GM18498 (cell line): ENCODE data around the gene SORCS2.

Experiments used
- ATAC-seq: cut with Tn5 transposase; IDR thresholded peaks from one replicate; pipeline ENCODE4 v1.9.1; 2021; ENCODE audit warnings: mild to moderate bottlenecking, moderate library complexity; ENCODE audit not compliant: unreplicated experiment

SORCS2 gene

GRCh38 chr4:7399440-7400234 is 207.3 kb downstream of the SORCS2 start:
- ATAC-seq, result no peak

DNA sequence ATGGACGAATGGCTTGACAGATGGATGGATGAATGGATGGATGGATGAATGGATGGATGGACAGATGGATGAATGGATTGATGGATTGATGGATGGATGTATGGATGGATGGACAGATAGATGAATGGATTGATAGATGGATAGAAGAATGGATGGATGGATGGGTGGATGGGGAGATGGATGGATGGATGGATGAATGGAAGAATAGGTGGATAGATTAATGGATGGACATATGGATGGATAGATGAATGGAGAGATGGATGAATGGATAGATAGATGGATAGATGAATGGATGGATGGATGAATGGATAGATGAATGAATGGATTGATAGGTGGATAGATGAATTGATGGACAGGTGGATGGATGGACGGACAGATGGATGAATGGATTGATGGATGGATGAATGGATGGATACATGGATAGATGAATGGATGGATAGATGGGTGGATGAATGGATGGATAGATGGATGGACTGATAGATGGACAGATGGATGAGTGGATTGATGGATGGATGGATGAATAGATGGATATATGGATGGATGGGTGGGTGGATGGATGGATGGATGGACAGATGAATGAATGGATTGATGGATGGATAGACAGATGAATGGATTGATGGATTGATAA is 208.4 kb downstream of the SORCS2 start:
- no peak for ATAC-seq

GRCh38 chr4:7402526-7402925 is 210.2 kb downstream of the SORCS2 start:
- no peak for ATAC-seq

DNA sequence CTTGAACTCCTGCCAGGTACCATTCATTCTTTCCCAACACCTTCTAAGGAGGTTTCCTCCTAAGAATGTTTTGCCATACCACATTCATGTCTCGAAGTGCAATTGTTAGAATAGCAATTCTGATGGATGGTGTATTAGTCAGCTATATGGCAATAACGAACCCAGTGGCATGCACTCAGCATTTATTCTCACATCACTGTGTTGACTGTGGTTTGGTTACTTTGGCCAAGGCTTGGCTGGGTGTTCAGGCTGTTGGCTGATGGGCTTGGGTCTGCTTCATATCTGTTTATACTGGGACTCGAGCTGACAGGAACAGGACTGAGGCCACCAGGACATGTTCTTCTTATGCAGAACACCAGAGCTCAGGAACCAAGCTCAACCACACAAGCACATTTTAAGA is 210.7 kb downstream of the SORCS2 start:
- ATAC-seq, result no peak

DNA sequence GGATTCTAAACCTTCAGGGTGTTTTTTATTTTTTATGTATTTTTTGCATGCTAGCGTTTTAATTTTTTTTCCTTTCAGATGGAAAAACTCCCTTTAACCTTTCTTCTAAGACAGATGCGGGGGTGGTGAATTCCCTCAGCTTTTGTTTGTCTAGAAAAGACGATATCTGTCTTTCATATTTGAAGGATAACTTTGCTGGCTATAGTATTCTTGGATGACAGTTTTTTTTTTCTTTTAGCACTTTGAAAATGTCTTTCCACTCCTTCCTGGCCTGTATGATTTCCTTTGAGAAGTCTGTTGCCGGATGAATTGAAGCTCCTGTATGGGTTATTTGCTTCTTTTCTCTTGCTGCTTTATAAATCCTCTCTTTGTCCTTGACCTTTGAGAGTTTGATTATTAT is 215.8 kb downstream of the SORCS2 start:
- no peak for ATAC-seq

DNA sequence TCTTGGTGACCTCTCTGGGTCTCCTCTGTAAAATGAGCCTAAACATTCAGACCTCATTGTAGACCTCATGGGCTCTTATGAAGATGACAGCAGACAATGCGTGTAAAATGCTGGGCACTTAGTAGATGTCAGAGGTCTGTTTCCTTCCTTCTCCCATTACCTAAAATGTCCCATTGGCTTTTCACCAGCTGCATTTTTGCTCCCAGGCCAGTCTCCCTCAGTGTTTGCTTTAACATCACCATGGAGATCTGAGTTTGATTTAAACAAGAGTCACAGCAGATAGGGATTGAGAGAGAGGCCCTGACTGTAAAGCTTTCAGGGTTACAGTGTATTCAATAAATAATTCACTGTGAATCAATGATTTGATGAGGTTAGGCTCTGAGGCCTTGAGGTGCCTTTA is 218.1 kb downstream of the SORCS2 start:
- no peak for ATAC-seq

GRCh38 chr4:7411491-7411890 is 219.2 kb downstream of the SORCS2 start:
- no peak for ATAC-seq

DNA sequence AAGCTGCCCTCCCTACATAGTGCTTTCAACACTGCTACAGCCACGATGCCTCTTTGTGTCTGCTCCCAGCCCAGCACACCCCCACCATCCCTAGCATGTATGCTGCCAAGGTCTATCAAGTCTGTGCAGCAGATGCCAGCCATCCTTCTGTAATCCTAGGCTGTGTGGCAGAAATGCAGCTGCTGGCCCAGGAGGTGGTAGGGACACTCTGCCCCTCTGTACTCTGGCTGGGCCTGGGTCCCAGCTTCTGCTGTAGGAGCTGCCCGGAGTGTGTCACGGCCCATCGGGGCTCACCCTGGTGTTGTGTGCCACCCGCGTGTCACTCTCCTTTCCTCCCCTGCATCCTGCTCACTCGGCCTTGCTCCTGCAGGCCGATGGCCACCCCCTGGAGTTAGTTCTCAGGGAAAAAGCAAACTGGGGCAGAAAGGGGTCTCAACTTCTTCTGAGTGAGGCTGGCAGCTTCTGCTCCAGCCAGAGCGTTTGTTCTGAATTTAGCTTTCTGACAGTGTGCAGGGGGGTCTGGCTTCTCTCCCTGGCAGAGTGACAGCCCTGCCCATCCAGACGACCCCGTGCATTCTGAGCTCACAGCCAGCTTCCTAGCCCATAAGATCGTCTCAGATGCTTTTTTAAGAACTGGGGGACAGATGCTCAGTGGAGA is 219.7 kb downstream of the SORCS2 start:
- no peak for ATAC-seq

GRCh38 chr4:7412554-7412912 is 220.2 kb downstream of the SORCS2 start:
- no peak for ATAC-seq

- ATAC-seq, result no peak
These were observed 221.7 kb downstream of the SORCS2 start for GRCh38 chr4:7414046-7414445.

DNA sequence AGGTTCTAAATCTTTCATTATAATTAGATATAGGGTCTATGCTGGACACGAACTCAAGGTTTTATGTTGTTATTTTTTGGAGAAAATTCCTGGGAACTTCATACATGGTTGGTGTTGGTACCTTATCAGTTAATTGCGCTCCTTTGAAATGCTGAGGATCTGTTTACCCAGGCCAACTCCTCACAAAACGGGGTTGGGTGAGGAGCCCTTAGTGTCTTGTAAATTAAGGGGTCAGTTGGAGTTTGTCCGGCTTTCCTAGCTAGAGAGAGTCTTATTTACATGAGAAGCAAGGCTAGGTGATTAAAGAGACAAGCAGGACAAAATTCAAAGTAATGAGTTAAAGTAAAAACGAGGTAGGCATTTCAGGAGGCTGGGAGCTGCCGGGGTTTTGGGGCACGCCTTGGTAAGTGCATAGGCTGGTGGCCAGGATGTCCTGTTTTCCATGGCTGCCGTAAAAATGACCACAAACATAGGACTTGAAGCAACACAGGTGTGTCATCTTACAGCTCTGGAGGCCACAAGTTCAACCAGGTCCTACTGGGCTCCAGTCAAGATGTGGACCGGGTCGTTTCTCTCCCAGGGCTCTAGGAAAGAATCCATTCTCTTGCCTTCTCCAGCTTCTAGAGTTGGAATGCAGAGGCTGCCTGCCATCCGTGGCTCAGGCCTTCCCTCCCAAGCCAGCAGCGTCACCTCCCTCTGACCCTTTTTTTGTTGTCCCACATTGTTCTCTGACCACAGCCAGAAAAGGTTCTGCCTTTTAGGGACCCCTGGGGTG is 222.6 kb downstream of the SORCS2 start:
- no peak for ATAC-seq

- no peak for ATAC-seq
These were observed 223.8 kb downstream of the SORCS2 start for GRCh38 chr4:7415927-7416686.

- no peak for ATAC-seq
These were observed 224.6 kb downstream of the SORCS2 start for GRCh38 chr4:7416745-7417432.

DNA sequence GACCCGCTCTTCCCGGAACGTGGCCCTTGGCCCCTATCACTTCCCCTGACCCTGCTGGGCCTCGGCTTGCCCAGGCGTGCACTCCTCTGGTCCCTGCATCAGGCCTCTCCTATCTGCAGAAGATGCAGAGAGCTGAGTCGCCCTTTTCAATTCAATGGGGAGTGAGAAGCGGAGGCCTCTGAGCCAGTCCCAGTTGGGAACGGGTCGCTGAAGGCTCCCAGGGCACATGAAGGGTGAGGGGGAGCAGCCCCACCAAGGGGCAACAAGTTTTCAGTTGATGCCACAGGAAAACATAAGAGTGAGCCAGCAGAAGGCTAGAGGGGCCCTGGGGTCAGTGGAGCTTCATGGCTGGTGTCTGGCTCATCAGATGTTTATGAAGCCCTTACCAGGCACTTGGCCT is 225.3 kb downstream of the SORCS2 start:
- ATAC-seq, result no peak

DNA sequence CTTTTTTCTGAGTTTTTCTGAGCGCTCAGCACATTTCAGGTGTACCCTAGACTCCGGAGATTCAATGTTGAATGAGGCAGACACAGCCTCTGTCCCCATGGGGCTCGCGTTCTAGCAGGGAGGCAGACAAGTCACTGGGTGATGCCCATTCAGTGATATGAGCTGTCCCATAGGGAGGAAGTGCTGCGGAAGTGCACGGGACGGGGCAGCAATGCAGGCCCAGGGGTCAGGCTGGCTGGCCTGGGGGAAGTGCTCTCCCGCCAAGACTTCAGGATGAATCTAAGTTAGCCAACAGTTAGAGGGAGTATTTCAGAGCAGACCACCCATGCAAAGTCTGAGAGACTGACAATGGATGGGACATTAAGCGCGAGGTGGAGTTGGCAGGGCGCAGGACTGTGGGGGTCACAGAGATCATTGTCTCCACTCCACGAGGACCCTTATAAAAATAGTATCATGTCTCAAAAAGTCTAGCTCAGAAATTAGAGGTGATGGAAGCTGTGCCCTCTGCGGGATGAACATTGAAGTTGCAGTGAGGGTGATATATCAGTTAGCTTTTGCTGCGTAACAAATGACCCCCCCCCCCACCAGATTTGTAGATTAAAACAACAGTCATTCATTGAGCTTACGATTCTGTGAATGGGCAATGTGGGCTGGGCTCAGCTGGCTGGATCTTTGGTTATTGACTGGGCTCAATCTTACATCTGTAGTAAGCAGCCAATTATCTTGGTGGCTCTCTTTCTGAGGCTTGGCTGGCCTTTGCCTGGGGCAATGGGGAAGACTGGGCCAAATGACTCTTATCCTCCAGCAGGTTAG is 226.0 kb downstream of the SORCS2 start:
- ATAC-seq, result no peak

GRCh38 chr4:7419961-7420660 is 227.8 kb downstream of the SORCS2 start:
- ATAC-seq, result no peak

DNA sequence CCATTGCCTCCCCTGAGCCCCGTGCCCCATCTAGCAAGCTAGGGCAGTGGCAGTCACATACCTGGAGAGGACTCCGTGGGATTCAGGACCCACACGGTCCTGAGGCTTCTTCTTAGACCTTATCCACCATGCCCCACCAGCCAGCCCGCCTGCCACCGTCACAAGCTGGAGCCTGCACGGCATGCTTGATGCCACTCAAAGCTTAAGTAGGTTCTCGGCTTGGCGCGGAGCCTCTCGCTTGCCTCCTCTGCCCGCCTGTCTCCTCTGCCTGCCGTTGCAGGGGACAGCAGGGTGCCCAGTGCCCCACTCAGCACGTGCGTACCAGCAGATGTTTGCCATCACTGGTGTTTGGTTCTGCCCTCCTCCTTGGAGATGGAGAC is 228.3 kb downstream of the SORCS2 start:
- no peak for ATAC-seq

DNA sequence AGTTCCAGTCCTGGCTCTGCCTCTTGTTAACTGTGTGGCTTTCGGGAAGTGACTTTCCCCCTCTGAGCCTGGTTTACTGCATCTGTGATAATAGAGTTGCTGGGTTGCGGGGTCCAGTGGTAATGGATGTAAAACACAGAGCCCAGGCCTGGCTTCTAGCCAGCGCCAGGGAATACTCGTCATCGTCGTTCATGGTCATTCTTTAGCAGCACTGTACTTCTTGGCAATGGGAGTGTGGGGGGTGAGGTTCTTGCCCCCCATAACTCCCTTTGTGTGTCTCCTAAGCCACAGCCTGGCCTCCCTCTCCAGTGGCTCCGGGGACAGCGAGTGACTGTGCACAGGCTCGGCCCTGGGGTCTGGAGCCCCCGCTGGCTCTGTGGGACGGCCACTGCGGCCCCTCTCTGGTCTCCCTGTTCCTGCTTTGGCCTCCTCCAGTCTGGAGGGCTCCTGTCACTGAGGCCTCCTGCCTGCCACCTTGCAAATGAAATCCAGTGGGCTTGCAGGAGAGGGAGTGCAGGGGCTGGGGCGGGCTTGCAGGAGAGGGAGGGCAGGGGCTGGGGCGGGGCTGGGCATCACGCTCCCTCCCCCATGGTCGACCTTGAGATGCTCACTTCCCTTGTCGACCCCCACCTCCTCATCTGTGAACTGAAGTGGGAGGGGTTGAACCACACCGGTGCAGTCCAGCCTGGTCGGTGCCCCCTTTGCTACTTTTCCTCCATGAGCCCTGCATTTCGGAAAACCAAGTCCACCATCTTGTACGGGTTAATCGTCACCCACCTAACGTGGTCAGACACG is 229.2 kb downstream of the SORCS2 start:
- no peak for ATAC-seq
